A673 (cell line): ENCODE measurements around the gene APOBEC3F.

ENCODE experiments used
- CTCF ChIP-seq: fragments of 300-800, 200-600 bp; sonication (generic); conservative IDR thresholded peaks from 2 replicates; pipeline ENCODE4 v1.5.1; 2017; ENCODE audit warnings: low read depth, mild to moderate bottlenecking, antibody characterized with exemption, low read length, moderate library complexity, mixed read lengths
- EZH2 ChIP-seq: fragments of 200-600 bp; sonication (generic); IDR thresholded peaks from 2 replicates; pipeline ENCODE4 v1.6.1; 2017; ENCODE audit warnings: borderline replicate concordance, low read depth, mild to moderate bottlenecking, mixed read lengths, antibody characterized with exemption, low read length; ENCODE audit not compliant: poor library complexity, severe bottlenecking

DNA sequence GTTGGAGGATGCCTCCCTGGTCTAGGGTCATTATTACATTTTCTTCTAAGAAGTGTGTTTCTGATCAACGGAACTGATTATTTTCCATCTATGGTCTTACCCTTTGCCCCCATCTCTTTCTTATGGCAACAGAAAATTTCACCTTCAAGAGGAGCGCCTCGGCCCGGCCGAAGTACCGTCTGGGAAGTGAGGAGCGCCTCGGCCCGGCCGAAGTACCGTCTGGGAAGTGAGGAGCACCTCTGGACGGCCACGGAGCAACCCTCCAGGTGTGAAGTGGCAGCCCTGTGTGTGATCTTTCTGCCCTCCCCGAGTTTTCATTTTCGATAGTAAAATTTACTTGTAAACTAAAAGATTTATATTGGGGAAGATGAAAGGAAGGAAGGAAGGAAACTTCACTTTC lies 29.7 kb upstream of the APOBEC3F start:
- TF ChIP-seq CTCF, result no peak
- TF ChIP-seq EZH2, result no peak
